ENCODE measurements around the gene SC5D.

The SC5D gene

DNA sequence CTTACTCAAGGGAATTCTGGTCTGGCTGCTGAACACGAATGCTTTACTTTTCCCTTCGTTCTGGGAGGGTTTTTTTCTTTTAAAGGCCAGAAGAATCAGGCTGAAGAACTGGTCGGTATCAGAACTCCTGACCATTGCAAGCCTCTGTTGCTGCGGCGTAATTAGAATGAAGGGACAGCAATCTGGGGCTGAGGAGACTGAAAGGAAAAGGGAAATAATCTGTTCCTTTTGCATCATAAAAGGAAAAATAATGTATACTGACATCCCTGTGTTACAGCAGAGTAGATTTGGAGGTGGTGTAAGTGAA is 670 bp downstream of the SC5D start:
- no peak for DNase-seq

DNA sequence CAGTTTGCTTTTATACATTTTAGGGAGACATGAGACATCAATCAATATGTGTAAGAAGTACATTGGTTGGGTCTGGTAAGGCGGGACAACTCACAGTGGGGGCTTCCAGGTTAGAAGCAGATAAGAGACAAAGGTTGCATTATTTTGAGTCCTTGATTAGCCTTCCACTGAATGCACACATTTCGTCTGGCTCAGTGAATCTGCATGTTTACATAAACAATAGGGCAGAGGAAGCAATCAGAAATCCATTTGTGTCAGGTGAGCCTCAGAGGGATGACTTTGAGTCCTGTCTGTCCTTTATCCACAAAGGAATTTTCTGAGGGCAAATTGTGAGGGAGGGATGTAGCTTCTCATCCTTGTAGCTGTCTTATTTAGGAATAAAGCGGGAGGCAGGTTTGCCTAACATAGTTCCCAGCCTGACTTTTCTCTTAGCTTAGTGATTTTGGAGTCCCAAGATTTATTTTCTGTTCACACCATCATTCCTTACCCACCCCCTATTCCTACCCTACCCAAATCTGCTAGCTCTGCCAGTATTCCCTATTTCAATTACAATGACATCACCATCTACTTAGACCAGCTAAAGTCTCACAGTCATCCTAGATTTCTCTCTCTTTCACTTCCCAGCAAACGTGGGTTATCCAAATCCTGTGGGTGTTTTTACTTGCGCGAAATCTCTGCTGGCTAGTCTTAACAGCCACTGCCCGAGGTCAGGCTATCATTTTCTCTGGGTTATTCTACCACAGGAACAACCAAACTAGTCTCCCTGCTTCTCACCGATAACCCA is 2.9 kb downstream of the SC5D start:
- no peak for DNase-seq

DNA sequence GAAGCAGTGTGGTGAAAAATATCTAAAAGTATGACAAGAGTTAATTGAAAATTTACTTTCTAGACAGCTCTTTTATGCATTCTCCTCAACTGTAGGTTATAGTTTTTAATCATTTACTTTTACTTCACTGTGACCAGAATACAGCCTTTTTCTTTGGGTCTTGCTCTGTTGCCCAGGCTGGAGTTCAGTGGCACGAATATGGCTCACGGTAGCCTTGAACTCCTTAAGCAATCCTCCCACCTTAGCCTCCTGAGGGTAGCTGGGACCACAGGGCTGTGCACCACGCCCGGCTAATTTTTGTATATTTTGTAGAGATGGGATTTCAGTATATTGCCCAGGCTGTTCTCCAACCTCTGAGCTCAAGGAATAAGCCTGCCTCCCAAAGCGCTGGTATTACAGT is 5.3 kb downstream of the SC5D start:
- DNase-seq = no peak

DNA sequence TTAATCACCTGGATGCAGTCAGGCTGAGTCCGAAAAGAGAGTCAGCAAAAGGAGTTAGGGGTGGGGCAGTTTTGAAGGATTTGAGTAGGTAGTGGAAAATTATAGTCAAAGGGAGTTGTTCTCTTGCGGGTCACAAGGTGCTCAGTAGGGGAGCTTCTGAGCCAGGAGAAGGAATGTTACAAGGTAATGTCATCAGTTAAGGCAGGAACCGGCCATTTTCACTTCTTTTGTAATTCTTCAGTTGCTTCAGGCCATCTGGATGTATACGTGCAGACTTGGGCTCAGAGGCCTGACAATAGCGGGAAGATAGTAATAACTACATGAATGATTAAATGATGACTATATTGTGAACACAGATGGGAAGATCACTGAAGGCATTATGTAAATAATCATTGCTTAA is 6.2 kb downstream of the SC5D start:
- no peak for DNase-seq

DNA sequence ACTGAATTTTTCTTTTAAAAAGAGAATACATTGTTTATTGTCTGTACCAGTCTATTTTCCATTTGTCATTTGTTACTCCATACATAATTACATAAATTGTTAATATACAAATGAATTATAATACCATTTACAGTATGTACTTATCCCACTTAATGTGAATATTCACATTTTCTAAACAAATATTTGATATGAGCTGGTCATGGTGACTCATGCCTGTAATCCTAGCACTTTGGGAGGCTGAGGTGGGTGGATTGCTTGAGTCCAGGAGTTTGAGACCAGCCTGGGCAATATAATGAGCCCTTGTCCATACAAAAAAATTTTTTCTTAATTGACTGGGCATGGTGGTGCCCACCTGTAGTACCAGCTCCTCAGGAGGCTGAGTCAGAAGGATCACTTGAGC is 6.8 kb downstream of the SC5D start:
- DNase-seq = no peak

DNA sequence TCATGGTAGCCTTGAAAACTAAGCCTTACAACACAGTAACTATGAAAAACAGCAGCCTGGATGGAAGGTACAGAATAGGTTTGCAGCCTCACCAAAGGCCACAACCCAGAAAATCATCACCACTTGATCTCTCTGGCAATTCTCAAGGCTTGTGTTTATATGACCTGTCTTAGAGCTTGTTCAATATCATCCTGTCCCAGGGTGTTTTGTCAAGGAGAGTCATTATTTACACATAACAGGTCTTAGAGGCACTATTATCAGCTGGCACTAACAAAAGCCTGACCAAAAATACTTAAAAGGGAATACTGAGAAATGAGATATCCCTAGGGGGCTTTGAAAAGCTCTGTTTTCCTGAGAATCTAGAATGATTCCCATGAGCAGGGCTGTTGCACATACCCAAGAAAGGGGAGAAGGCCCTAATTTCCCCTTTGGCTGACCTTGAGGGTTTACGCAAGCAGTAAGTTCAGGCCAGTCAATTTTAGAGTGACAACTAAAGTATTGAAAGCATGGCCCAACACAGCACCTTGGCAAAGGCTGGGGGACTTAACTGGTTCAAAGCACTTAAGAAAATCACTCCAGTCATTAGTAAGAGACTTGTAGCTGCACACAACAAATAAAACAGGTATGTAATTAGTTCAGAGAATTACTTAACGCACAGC is 7.9 kb downstream of the SC5D start:
- DNase-seq = no peak

DNA sequence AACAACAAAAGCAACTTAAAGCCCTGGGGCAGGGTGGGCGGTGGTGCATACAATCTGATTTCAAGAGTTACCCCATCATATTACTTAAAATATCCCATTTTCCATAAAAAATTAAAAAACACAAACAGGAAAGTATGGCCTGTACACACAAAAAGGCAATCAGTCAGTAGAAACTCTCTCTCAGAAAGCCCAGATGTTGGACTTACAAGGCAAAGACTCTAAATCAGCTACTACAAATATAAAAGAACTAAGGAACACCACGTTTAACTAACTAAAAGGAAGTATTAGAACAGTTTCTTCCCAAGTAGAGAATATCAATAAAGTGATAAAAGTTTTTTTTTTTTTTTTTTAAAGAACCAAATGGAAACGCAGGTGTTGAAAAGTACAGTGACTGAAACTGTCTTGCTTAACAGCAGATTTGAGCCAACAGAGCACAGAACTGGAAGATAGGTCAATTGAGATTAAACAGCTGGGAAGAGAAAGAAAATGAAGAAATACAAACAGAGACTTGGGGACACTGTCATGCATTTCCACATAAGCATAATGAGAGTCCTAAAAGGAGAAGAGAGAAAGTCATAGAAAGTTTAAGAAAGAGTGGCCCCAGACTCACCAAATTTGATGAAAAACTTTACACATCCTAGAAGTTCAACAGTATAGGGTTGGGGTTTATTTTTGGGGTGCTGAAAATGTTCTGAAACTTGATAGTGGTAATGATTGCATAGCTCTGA is 8.6 kb downstream of the SC5D start:
- no peak for DNase-seq

DNA sequence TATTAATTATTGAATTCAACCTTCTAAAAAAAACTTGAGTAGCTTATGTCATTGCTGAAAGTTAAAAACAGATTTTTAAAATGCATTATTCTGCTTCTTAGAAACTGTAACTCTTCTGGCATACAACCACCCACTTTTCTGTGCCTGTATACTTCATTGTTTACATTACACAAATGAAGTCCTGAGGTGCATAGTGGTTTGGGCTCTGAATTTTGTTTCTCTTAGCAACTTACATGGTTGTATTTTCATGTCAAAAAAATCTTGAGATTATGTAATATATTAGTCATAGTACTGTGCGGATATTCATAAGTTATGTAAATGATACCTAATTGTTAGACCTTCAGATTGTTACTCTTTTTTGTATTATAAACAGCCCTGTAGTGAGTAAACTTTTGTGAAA is 12.2 kb downstream of the SC5D start:
- DNase-seq = no peak

DNA sequence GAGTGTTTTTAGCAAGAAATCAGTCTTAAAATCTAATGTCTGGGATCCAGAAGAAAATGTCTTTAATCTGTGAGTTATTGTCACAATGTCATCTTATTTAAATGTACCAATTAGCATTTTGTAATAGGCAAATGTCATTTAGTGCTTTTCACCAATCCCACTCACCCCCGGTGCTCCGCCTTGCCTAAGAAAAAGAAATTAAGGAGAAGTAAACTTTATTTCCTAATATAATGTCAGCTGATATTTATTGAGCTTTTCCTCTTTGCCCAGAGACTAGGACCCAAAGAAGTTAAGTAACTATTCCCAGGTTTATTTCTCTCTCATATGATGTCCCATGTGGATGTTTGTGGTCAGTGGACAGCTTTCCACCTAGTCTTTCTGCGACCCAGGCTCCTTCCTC is 16.2 kb downstream of the SC5D start:
- no peak for DNase-seq

DNA sequence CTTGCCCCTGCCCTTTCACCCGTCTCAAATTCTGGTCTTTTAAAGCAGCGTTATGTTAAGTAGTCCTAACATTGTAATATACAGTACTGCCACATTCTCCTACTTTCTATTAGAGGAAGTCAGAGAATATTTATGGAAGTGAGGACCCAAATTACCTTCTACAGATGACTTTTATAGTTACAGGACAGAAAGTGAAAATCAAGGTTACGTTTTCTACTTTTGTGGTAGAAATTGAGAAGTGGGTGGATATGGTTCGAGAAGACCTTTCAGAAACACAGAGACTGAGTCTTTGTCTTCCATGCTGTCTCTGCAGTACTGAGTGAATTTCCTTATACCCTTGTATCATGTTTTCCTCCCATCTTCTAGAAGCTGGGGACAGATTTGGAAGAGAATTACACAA is 17.1 kb downstream of the SC5D start:
- DNase-seq = no peak

DNA sequence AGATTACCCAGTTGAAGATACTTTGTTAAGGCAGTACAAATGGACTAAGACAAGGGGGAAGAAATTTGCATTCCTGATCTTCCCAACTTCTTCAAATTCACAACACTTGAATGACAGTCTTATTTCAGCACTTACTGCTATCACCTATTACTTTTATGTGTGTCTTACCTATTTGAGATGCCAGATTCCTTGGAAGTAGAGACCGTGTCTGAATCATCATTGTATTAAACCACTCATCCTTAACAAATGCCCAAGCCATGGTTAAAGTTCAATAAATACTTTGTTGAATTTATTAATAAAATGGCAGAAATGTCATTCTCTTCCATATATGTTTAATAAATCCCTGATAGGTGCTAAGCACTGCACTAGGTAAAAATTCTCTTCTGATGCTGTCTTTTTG is 18.3 kb downstream of the SC5D start:
- DNase-seq = no peak

DNA sequence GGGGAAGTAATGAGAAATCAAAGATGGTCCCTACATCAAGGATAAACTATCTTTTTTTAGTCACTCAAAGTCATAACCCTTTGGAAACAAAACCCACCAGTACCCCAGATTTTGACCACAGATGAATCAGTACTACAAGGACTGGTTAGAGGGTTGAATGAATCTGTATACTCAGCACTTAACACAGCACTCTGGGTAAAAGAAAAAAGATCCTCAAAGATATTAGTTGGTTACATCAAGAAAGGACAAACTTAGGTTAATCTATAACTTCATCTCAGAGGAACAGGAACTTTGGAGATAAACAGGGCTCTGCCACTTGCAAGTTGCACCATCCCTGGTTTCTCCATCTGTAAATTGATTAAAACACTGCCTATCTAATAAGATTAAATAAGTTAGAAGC is 18.8 kb downstream of the SC5D start:
- DNase-seq = no peak

DNA sequence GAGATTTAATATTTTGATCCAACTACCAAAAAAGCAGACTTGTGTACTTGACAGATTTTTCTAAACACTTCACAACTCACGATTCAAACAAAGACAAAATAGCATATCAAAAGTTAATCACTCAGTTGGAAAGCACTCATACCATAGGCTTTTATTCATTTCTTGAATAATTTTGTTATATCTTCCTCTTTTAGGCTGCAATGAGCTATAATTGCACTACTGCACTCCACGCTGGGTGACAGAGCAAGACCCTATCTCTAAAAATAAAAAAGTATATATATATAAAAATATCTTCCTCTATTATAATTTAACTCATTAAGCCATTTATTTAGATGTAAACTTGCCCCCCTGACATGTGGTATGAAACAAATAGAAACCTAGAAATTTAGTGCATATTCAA is 19.9 kb downstream of the SC5D start:
- no peak for DNase-seq

DNA sequence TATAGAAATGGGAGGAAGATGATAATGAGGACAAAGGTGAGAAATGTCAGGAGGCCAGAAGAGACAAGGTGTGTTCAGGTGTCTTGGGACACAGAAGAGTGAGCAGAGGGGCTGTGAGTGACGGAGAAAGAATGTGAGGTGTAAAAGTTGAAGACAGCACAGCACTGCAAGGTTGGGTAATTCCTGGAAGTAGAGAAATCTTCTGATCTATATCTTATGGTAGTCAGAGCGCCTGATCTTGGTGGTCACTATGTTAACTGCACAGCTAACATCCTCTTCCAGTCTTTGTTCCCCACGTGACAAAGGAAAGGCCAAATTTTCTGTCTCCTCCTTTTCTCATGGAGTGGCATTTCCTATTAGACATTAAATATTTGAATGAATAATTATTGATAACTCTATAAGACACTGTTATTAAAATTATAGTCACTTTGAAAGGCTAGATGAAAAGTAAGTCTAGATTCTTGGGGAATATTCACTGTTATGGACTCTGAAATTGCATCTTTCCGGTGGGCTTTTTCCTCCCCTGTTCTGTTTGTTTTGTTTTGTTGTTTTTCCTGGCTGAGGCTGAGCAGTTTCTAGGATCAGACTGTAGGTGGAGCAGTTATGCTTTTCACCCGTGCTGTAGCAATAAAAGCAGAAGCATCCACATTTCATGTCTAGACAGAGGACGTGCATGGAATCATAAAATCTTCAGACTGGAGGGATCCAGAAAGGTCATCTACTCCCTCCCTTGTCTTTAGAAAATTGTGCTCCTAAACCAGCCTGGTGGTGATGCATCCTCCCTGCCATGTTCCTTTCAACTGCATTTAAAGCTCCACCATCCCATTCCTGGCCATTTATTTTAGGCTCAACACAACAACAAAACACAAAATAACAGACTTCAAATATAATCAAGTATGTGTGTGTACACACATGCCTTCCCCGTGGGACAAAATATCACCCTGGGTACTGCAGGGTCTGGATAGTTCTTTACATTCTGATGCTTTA is 26.6 kb downstream of the SC5D start:
- peak; percentile 57 for DNase-seq

DNA sequence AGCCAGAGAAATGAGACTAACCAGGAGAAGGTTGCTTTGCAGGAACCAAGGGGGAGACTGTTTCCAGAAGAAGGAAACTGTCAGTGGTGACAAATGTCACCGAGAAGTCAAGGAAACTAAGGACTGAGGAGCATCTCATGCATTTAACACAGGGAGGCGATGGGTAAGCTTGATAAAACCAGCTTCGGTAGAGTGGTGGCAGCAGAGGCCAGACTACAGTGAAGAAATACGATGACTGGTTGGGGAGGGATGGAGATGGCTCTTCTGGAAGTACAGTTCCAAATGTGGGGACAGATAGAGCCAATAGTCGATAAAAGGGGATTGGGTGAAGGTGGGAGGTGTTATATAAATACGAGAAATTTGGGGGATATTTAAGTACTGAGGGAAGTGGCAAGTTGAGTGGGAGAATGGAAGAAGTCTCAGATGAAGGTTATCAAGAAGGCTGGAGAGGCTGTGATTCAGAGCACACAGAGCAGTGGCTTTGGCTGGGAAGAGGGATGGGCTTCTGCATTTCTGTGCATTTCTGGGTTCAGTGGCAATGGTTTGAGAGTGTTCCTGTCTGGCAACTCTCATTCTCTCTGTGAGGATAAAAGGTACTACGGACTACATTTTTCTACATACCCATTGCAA is 29.2 kb downstream of the SC5D start:
- DNase-seq = peak; percentile 14

DNA sequence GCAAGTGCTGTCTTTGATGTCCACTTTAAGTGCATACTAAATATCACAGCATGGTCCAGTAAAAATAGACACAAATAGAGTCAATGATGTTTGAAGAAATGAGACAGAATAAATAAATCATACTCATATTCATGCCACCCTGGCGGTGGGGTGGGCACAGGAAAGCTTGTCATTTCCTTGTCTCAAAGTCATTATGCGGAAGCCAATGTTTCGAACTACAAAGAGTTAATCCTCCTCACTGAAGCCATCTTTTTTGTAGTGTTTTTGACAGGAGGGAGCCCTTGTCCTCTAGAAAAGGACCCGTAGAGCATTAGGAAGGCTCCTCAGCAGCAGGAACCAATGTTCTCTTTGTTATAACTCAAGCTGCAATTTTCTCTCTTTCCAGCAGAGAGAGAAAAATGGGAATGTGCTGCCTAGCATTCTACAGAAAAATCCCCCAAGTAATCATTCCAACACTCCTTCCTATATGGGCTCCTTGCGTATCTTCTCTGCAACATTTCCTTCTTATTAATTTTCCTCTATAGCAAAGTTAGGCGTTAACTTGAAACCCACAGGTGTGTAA is 30.6 kb downstream of the SC5D start:
- DNase-seq = no peak

DNA sequence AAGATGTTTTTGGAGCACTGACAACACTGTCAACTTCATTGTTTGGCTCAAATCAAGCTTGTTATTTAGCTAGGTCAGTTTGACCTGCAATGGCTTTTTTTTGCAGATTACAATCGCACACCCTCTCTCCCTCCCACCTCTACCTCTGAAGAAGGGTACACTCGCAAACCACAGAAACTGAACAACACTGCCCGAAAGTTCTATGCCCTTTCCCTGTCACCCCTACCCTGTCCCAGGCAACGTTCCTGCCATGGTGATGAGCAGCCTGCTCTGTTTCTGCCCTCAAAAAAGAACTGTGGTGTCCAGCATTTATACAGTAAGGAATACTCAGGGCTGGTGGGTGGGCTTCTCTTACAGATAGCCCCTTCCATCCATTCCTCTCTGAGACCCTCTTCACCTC is 33.7 kb downstream of the SC5D start:
- no peak for DNase-seq

DNA sequence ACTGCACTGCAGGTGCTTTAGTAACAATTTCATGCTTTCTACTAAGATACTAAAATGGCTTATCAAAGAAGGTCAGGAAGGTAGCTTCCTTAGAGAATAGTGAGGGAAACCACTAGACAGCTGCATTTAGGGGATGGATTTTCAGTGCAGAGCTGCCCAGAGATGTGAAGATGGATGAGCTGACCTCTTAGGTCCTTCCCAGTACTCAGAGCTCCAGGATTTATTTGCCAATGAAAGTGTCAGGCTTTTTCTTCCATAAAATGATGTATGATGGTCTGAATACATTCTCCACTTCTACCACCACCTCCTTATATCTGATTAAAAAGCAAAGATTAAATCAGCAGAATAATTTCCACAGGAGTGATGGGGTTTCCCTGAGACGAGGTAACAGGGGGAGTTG is 35.0 kb downstream of the SC5D start:
- no peak for DNase-seq

DNA sequence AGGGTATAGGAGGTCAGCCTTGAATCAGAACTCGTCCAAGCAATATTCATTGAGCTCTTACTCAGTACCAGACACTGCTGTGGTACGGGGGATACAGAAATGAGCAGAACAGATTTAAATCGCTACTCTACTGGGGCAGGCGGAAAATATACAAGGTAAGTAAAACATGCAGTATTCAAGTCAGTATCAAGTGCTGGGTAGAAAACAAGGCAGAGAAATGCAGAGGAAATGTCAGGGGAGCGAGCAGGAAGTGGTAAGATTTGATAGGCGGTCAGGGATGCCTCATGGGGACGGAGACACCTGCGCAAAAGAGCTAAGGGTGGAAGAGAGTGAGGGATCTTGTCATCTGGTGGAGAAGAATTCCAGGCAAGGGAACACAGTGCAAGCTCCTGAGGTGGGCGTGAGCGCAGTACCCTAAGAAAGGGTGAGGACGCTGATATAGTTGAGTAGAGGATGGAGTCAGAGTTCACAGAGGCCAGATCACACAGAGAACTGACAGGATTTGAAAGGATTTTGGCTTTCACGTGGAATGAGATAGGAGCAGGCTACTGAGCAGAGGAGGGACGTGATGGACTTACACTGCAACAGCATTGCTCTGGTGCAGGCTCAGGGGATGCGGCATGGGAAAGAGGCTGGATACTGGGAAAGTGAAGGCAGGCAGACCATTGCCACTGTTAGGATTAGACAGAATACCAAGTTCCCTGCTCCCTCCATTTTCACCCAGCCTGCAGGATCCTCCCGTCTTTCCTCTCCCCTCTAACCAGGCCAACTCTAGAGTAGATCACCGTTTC is 35.8 kb downstream of the SC5D start:
- no peak for DNase-seq

DNA sequence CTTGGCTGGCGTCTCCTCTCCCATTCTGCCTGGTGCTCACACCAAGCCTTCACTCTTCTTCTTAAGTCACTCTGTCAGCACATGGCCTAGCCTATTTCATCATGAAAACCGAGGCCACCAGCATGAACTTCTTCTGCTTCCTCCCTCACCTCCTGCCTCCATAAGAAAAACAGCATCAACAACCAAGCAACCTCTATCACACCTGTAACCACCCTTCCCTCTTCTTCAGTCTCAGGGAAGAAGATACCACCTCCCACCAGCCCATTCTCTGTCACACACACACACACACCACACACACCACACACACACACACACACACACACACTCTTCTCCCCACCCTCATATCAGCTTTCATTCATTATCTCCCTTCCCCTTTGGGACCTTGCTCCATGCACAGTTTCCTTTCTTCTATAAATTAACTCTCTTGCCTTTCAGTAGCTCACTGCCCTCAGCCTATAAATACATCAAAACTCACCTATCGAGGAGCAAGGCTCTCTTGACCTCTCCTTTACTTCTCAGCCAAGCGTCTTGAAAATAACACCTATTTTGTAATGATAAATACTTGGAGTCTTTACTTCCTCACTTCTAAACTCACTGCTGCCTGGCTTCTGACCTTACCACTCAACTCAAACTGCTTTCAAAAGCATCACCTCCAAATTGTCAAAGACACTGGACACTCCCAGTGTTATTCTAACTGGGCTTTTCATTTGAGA is 36.6 kb downstream of the SC5D start:
- DNase-seq = no peak

Data from NCI-H2171 treated with DMSO at 0.1 percent for 48 hours (cell line).